Activated T-cell treated with anti-CD3 and anti-CD28 coated beads for 4 hours (primary cell): Measurements from ENCODE around the gene THOC7.

Experiments
- DNase-seq: peaks from one replicate; pipeline ENCODE4 v3.0.0-alpha.2; 2020

Gene THOC7

DNA sequence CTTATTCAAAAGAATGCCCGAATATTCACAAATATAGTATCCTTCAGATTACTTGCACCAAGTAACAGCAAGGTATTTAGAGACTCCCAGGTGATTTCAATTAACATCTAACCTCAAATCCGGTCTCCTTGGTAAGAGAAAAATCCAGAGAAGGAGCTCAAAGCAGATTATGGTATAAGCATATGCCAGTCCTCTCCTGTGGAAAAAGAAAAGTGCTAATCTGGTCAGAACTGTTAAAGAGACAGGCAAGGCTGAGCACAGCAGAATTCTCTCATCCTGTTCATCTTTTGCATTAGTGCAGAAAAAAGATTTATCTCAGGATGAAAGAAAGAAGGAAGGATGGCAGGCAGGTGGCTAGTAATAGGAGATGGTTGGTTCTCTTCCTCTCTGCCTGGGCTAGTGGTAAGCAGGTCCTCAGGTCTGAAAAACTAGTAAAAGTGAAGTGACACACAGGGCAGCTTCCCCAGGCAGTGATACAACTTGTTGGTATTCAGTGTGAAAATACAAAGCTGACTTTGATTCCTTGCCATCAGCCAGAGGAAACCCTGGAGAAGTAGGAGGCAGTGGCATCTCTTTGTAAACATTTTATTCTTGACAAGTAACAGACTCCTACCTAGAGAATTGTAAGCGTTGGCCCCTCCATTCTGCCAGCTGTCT lies 14.3 kb upstream of the THOC7 start:
- DNase-seq: no peak

GRCh38 chr3:63876260-63876659 lies 12.7 kb upstream of the THOC7 start:
- DNase-seq: no peak

DNA sequence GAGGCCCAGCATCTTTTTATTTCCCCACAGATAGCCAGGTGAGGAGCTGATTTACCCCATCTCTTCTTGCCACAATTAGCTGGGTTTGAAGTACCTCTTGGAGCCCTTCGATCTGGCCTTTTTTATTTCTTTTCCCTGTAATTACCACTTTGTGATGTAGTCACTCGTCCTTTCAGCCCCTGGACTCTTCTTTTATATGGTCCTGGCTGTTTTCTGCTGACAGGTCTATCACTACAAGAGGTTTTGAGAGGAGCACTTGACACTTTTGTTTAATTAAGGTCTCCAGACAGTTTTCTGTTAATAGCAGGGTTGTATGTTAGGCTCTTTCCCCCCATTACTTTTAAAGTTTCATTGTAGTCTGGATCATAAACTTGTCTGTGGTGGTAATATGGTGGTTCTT lies 11.9 kb upstream of the THOC7 start:
- DNase-seq: no peak

DNA sequence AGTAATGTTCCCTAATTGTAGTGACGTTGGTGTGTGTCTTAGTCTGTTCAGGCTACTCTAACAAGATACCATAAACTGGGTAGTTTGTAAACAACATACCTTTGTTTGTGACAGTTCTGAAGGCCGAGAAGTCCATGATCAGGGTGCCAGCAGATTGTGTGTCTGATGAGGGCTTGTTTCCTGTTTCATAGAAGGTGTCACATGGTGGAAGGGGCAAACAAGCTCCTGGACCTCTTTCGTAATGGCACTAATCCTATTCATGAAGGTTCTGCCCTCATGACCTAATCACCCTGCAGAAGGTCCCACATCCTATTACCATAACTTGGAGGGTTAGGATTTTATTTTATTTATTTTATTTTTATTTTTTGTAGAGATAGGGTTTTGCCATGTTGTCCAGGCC lies 11.2 kb upstream of the THOC7 start:
- DNase-seq: no peak

- DNase-seq: no peak
These were observed 8.7 kb upstream of the THOC7 start for GRCh38 chr3:63872135-63872924.

GRCh38 chr3:63870615-63871005 lies 7.0 kb upstream of the THOC7 start:
- DNase-seq: no peak

DNA sequence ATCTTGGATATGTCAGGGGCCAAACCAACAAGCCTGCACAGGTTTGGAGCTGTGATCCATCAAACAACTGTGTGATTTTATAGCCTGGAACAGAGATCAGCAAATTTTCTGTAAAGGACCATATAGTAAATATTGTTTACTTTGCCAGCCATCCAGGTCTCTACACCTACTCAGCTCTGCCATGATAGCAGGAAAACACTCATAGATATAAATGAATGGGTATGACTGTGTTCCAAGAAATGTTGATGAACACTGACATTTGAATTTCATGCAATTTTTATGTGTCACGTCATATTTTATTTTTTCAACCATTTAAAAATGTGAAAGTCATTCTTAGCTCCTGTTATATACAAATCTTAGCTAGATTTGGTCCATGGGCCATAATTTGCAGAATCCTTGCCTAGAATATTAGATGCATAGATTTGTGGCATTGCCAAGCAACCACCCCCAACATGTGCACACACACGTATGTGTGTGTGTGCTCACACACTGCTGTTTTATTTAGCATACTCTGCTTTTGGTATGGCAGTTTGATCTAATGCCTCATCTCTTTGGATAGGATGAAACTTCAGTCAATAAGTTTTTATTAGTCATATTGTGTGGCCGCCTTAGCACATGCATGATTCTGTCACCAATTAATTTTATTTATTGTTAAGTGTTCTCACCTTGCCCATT lies 6.5 kb upstream of the THOC7 start:
- no peak for DNase-seq

- no peak for DNase-seq
These were observed 3.6 kb upstream of the THOC7 start for GRCh38 chr3:63867225-63867624.

- no peak for DNase-seq
These were observed 1.3 kb upstream of the THOC7 start for GRCh38 chr3:63864965-63865327.

- peak; percentile 26 for DNase-seq
These were observed 681 bp upstream of the THOC7 start for GRCh38 chr3:63864008-63864964.

DNA sequence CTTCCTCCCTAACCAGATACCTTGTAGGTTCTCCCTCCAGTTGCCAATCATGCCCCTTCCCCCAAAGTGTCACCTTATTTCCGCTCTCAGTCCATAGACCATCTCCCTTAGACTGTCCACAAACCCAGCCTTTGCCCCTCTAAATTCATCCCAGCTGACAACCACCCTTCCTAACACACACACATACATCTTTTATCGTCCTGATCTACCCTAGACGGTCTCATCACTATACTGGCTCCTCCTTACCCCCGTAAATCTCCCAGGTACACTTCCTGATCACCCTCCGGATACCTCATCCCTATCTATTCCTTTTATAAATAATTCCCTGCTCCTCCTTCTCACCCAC lies 828 bp downstream of the THOC7 start:
- DNase-seq: no peak

DNA sequence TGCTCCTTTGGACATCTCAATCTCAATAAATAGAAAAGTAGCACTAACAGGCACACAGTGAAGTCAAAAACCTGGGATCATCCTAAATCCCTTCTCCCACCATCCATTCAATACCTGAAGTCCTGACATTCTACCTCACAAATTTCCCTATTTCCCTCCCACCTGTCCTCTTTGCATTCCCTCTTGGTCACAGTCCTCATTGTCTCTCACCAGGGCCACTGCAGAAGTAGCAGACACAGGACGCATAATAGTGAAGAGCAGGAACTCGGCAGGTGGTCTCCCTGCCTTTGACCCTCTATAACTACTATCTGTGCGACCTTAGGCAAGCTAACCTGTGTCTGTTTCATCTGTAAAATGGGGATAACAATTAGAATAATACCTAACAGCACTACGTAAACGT lies 2.3 kb downstream of the THOC7 start:
- DNase-seq: no peak

- no peak for DNase-seq
These were observed 2.8 kb downstream of the THOC7 start for GRCh38 chr3:63860776-63861175.

DNA sequence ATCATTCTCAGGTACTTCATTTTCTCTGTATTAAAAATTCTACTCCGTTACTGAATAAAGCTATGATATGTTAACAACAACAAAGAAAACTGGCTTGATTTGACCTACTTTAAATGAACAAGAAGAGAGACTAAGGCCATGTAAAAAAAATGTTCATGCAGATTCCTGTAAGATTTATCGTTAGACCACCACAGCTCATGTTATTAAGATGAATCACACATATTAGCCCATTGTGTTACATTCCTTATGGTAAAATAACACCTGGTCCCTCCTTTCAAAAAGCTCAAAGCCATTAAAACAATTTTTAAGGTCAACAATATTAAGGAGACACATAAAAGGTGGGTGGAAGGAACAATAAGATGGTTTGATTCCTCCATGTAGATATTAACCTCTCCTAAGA lies 6.3 kb downstream of the THOC7 start:
- no peak for DNase-seq

DNA sequence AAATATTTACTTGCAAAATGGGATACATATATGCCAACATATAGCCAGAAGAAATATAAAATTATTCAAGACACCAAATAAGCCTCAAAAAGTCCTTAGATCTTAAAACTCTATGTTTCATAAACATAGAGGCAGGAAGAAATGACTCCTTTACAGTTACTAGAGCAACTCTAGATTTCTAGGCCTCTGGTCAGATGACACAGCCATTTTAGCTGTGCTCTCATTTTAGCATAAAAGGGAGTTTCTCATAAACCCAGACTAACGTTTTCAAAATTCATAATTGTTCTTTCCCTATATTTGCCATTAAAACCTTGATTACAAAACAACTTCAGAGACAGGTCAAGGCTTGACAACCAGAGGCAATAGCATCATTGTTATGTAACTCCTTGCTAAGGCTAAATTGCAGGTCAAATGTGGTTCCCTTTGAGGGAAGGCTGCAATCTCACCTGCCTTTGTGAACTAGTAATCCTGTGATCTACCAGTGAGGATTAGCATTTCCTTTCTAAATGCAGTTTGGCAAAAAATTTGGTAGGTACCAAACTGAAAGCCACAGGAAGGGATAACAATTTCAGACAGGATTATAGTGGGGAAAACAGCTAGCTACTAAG lies 8.2 kb downstream of the THOC7 start:
- no peak for DNase-seq

GRCh38 chr3:63853106-63853505 lies 10.5 kb downstream of the THOC7 start:
- DNase-seq: no peak

DNA sequence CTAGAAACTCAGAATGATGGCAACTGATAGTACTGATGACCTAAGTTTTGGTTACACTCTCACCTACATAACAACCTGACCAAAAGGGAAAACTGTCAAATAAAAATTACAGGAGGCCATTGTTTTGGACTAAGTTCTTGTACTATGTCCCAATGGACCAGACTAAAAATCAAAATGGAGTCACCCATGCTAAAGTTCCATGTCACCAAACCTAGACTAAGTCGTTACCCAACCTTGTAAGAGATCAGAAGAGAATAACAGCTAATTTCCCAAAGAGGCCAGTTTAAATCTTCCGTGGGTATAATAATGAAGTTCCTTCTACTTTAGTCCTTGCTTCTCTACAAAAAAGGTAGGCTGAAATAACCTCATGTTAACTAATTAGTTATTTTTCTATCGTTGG lies 12.3 kb downstream of the THOC7 start:
- DNase-seq: no peak

- no peak for DNase-seq
These were observed 14.4 kb downstream of the THOC7 start for GRCh38 chr3:63849175-63849574.

DNA sequence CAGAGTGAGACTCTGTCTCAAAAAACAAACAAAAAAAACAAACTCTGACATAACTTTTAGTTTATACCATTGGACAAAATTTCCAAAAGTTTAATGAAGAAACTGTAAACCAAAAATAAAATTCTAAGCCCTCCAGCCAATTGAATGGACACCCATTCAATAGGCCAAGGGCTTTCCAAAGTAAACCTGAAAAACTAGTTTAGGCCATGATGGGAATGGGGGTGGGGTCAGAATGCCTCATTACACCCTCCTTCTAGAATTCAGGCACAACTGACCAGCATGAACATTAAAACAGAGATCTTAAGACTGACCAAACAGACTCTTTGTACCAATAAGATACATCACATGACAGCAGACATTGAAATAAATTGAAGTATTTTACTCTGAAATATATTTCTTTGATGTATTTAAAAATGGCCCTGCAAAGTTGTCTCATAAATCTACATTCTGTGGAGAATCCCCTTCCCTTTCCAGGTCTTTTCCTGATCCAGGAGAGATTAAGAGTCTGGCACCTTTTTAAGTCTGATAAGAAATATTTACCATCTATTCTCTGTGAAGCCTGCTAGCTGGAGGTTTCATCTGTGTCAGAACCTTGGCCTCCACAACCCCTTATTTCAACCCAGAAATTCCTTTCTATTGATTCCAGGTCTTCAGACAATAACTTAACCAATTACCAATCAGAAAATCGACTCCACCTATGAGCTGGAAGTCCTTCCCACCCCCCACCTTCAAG lies 15.7 kb downstream of the THOC7 start:
- DNase-seq: no peak

DNA sequence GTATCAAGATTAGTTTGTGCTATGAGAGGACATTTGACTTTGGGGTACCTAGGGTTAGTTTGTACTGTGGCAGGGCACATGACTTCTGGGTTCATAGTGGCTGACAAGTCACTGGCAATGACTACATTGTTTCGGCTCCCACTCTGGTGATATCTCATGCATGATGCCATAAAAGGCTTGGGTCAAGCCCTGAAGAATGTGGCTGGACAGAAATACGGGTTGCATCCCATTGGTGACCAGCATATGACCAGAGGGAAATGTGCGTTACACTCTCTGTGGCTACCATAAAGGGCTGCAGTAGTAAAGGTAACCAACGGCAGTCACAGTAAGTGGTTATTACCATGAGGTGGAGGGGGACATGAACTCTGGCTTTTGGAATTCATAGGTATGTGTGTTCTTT lies 18.4 kb downstream of the THOC7 start:
- no peak for DNase-seq

GRCh38 chr3:63842127-63842526 lies 21.5 kb downstream of the THOC7 start:
- no peak for DNase-seq

DNA sequence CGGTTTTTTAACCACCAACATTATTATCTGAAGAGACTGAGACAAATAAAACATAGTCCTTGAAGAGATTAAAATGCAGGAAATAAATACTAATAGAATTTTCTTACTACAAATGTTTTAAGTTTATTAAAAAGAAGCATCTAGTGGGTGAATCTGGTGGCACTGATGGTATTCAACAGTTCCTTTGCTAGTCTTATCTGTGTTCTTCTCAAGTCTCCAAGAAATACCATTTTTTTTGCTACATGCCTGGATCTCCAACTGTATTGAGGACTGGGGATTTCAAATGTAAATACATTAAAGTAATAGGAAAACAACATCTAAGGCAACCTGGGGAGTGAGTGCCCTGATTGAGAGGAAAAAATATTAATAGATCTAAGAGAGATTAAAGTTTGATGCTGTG lies 21.9 kb downstream of the THOC7 start:
- no peak for DNase-seq
